T-helper 22 cell (primary cell): ENCODE results near the gene DEDD.

ENCODE experiments used
- DNase-seq: peaks from one replicate; pipeline ENCODE4 v3.0.0-alpha.2; 2020; ENCODE audit warnings: low read depth

The DEDD gene

DNA sequence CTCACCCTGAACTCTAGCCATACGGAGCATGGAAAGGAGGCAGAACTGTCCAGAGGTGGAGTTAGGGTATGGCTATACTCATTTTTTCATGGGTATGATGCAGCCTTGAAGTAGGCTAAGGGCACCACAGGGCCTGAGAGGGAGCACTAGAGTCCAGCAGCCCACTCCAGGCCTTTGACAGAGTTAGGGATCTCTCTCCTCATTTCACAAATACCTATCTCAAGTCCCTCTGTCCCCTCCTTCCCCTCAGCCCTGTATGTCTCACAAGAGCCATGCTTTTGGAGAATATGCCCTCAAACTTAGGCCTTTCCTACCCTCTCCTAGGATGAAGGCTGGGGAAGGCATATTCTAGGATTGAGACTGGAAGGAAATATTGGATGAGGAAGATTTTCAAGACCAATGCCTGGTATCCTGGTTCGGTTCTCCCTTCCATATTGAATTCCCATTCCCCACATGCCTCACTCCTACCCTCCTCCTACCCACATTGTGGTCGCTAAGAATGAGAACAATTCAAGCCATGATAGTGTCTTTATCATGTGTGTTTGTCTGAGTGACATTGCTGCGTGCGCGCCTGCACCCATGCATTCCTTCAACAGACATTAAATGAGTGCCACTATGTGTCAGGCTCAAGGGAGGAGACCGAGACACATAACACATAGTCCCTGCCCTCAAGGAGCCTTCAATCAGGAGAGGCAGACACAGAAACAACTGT is 40.5 kb downstream of the DEDD start:
- DNase-seq = no peak

DNA sequence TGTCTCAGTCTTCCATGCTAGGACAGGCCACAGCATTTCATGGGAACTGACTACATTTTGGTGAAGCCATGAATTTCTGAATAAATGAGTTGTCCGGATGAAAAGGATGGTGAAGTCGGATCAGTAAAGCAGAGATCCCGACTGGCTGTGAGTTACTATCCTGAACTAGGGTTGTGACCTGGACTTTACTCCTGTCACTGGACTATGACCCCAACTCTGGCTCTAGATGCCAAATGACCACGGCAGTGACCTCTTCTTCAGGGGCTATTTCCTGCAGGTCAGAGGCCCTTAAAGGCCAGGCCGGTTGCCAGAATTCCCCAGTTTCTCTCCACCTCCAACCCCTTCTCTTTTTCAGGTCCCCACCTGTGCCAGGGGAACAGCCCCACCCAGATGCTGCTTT is 41.4 kb downstream of the DEDD start:
- no peak for DNase-seq

DNA sequence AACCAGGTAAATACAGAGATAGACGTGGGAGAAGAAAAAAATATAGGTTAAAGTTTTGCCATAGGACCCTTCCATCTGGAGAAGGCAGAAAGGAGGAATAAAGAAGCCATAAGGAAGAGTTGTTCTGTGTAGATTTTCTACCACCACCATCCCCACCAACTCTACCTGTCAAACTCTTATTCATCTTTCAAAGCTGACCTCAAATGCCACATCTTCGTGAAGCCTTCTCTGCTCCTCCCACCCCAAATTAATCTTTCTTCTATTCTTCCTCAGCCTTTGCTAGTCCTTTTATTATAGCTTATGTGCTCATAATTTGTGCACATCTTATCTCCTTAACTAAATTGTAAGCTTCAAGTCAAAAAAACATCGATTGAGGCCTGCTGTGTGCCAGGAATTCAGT is 41.9 kb downstream of the DEDD start:
- DNase-seq = no peak

DNA sequence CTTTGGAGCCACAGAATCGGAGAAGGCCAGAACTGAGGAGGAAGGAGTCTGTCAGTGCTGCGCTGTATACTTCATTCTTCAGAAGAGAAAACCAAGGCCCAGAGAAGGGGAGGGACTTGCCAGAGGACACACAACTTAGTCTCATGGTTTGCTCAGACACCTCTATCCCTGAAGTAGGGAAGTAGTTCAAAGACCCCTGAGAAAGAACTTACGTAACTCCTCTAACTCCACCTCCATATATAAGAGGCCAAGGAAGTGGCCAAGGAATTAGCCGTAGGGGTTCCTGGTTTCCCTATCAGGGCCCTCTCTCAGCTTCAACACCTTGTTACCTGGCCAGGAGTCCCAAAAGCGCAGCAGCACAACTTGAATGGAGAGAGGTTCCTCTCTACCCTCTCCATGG is 42.5 kb downstream of the DEDD start:
- no peak for DNase-seq

DNA sequence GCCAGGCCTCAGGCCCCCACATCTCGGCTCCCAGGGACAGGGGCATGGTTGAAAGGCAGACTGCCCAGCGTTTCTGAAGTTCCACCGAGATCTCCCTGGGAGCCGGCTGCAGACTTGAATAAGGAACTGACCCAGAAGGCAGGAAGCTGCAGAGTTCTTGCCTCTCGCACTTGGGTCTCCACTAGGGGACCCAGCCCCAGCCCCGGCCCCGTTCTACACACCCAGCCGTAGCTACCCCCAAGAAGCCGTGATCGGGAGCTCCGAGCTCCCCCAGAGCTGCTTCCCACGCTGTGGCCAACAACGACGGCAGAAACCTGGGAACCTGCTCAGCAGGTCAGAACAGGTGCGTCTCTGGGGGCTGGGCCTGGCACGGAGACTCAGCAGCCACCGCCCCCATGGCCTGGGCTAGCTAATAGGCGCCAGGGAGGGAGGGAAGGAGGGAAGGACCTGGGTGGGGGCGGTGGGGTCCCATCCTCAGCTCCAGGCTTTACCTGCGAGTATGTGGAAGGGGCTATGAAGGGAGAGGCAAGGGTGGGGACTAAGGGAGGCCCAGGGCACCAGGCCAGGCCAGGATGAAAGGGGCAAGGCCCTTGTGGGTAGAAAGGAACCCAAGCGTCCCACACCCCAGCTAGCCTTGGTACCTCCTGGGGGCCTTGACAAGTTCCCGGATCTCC is 43.1 kb downstream of the DEDD start, which contains the start of gene NECTIN4:
Gene NECTIN4 (minus strand): TSS at position 308 of the 674 bp plus-strand sequence. CDS start 262 bp downstream, at position 46.
- DNase-seq = no peak

DNA sequence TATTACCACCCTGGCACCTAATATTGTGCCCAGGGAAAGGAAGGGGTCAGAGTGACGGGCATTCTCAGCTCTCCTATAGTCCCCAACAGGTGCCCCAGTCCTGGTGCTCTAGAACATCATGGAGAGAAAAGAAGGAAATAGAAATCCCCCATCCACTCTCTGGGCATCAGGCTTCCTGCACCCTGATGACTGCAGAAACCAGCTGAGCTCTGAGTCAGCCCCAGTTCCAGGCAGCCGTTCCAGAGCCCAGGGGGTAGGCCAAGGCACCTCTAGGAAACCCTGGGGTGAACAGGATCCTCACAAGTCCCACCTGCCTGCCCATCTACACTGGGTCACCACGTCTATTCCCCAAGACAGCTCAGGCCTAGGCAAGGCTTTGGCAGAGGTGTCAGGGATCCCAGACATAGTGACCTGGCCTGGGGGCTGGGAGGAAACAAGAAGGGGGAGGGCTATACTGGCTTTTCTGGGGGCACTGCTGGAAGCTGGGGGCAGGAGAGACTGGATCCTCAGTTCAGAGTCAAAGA is 43.8 kb downstream of the DEDD start:
- no peak for DNase-seq

DNA sequence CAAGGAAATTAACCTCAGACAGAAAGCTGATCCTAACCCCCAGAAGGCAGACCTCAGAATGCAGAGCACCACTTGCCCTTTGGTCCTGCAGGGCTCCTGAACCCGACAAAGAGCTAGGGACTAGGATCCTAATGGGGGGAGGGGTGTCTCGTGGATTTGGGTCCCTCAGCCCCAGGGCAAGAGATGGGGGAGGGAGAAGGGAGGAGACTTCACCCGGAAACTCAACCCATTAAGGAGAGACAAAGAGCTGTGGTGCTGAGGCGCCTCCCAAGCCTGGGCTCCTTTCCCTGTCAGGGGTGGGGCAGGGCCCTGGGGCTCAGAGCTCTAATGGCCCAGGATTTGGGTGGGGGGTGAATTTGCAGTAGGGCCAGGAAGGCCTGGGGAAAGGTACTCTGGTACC is 46.0 kb downstream of the DEDD start:
- DNase-seq = no peak

DNA sequence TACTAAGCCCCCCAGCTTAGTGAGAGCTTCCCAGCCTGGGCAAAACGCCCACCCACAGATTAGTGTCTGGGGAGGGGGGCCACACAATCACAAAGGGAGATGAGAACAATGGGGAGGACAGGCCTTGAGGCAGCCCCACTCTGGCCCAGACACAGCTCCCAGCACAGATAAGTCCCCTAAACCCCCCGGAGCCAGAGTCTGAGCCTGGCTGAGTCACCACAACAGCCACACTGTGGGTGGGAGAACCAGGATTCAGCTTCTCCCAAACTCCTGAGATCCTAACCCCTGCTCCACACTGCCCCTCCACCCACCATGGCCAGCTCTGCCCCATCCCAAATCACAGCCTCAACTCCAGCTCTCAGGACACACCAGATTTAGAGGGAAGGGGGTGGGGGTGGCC is 47.3 kb downstream of the DEDD start:
- DNase-seq = no peak

DNA sequence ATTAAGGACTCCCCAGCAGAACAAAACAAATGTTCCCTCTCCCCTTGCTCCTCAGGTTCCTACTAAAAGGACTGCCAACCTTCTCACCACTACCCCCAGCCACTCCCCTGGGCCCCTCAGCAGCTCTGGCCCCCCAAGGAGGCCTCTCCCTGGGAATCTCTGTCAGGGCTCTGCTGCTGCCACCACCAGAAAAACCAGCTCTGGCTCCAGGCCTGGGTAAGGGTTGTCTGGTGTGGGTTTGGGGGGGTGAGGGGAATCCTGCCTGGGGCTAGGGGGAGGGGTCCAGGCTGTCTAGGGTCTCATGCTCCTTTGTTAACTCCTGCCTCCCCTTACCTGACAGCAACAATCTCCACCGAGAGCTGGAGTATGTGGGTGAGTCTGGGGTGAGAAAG is 47.9 kb downstream of the DEDD start:
- no peak for DNase-seq

DNA sequence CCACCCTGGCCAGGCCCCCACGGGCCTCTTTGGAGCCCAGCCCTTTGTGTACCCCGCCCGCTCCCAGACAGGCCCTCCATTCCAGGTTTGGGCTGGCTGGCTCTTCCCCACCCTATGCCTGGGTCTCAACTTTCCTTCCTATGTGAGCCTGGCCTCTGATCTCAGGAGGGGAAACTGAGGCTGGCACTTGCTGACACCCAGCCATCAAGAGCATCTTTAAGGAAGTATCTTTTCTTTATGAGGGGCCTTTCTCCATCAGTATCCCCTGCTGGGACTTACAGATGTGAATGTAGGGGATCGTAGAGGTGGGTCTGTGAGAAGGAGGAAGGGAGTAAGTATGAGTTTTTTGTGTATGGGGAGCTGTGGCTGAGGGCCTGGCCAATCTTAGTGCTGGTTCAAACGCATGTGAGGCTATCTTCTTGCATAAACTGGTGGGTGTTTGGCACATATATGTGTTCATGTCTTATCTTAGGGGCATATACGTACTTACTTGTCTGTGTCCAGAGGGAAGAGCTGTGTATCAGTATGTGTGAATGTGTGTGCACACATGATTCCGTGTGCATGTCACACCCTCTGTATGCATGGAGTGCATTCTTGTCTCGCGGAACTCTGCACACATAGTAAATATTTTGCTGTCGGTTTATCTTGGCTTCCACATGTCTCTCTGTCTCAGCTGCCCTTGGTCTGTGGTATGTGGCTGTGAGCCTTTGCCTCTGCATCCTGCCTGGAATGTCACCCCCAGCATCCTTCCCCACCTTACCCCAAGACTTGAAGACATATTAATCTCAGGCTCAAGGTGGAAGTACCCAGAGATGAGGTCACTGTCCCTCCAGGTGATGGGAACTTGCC is 48.5 kb downstream of the DEDD start:
- no peak for DNase-seq

DNA sequence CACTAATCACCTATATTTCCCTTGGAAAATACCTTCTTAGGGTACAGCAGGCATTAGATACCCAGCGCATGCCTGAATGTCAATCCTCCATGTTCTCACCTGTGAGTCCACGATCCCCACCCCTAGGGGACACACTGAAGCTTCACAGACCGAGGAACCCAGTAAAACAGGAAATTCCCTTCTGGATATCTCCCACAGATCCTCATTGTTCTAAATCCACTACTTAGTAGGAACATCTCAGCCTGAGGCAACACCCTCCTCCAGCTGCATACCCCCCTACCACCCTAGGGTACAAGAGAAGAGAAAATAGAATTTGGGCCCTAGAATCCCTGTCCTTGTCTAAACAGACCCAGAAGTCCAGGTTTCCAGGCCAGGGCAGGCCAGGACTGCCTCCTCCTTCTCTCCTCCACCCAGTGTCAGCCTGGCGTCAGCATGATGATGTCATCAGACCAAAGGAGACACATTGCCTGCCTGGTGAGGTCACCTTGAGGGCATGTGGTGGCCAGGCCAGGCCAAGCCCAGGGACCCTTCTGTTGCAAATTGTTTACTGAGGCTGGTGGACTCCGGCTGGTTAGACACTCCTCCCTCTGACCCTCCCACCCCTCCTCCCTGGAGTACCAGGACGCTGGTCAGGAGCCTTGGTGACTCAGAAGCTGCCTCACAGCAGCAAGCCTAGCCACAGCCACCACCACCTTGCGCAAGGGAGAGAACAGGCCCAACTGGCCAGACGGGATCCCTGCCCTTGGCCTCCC is 49.3 kb downstream of the DEDD start:
- DNase-seq = no peak

DNA sequence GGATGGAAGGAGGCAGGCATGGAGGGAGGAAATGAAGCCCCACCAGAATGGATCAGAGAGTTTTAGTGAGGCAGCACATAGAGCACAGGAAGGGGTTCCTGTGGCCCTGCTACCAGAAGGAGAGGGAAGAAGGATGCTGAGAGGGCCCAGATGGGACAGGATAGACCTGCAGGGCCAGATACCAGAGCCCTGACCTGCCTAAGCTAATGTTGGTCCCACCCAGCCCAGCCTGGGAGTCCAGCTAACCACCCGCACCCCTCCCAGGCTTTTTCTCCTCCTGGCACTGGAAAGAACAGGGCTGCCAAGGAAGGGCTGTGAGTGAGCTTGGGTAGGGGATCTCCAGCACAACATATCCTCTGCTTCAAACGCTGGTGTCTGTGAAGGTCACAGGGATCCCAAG is 50.0 kb downstream of the DEDD start:
- no peak for DNase-seq

DNA sequence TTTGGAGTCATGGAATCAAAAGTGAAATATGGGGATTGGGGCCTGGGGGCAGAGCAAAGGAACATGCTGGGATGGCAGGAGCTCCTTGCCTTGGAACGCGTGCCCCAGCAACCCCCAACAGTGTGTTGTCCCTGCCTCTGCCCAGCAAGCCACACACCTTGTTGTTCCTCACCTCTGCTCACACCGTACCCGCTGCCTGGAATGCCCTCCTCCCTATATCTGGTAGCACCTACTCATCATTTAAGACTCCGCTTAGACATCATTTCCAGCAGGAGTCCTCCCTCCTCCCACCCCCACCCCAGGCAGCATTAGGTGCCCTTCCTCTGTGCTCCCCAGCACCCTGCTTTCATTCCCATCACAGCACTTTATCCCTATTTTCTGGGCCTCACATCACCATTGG is 50.9 kb downstream of the DEDD start:
- no peak for DNase-seq

DNA sequence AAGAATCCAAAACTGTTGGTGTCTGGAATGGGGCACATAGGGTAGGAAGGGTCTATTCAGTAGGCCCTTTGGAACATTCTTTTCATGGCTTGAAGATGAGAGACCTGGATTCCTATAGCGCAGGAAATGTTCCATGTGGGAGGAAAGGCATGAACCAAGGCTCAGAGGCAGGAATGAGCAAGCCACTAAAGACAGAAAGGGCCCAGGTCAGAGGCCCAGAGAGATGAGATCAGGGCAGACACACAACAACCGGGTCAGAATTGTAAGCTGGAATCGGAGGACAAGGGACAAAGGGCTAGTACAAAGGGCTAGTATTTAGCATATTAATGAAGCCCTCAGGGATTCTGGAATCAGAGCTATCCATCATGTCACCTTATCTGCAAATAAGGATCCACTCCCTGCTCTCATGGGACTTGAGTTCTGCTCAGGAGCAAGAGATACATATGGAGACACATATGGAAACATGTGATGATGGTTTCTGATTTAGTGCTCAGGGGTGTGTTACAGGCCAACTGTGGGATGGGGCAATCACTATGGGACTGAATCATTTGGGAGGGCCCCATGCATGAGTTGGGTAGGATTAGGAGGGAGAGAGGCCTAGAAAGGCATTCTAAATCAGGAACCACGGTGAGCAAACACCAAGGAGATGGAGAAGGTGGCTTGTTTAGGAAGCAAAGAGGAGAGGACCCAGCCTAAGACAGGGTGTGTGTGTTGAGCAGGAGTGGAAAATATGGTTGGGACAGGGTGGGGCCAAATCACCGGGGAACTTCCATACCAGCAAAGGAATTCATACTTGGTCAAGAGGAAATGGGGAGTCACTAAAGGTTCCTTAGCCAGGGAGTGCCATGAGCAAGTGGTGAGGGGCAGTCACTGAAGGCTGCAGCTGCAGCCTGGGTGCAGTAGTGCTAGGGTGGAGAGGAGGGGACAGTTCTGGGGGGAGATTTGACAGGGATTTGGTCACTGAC is 51.7 kb downstream of the DEDD start:
- no peak for DNase-seq

DNA sequence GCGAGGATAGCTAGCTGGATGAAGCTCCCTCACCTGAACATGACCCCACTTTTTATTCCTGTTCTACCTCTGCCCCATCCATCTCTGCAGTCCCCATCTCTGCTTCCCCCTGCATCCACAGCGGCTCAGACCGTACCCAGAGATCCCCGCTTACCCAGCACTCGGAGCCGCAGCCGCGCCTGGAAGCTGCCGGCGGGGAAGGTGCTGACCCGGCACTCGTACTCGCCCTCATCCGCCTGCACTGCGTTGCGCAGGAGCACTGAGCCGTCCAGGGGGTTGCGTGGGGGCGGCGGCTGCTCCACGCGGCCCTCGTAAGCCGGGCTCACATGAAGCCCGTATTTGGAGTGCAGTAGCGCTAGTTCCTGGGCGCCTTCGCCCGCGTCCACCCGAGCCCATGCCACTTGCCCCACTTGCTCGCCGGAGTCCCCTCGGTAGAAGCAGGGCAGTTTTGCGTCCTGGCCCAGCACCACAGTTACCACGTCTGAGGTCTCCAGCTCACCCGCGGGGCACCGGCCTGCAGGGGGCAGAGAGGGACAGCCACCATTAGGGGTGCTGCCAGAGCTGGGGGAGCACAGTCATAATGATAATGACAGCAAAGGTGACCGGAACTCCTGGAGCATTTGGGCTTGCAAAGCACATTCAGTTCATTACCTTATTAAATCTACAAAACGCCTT is 52.9 kb downstream of the DEDD start:
- DNase-seq = no peak

DNA sequence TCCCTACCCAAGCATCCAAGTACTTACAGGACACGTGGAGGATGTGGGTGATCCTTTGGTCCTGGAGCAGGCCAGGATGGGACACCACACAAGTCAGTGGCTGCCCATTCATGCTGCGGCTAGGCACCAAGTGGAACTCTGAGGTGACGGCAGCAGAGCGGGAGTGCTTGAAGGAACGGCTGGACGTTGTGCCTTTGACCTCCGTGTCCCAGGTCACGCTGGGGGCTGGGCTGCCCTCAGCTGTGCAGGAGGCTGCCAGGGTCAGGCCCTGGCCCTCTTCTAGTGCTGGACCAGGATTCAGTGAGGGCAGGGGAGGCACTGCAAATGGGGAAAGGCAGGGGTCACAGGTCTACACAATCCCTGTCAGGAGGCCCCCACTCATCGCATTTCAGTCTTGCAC is 55.0 kb downstream of the DEDD start:
- no peak for DNase-seq

DNA sequence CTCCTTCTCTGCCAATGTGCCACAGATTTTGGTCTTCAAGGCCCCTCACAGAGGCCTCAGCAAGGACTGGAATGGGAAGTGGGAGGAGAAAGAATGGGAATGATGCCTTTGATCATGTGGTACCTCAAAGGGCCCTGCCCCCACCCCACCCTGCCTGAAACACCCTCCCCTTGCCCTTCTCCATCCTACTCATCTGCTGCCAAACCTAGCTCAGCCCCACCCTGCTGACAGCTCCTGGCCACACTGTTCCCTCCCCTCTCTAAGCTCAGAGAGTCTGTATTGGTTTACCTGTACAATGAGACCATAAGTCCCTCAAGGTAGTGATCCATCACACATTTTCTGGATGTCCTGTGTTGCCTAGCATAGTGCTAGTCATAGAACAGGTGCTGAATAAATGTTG is 56.1 kb downstream of the DEDD start:
- DNase-seq = no peak

DNA sequence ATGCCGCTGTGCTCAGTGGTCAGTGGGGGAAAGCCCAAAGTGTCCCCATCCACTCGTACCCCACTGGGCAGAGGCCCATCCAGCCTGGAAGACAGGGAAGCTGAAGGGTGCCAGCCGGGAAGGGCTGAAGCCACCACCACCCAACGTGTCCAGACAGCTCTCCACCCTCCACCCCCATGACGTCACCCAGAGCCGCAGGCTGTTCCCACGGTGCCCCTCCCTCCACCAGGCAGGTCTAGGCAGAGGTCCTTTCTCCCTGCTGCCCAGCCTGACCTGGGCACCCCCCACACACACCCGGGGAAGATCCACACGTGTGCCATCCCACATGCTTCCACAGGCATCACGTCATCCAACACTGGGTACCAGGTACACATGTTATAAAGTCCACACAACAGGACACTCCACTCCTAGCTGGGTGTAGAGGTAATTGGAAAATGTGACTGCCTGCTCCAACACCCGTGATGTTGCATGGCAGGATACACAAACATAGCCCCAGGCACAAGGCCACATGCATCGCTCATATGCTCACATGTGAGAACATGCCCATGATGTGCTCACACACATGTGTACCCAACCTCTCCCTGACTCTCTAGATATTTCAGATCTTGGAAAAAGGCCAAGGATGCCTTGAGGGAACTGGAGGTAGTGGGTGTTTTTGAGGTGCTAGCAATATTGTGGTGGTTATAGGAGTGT is 57.6 kb downstream of the DEDD start:
- no peak for DNase-seq

DNA sequence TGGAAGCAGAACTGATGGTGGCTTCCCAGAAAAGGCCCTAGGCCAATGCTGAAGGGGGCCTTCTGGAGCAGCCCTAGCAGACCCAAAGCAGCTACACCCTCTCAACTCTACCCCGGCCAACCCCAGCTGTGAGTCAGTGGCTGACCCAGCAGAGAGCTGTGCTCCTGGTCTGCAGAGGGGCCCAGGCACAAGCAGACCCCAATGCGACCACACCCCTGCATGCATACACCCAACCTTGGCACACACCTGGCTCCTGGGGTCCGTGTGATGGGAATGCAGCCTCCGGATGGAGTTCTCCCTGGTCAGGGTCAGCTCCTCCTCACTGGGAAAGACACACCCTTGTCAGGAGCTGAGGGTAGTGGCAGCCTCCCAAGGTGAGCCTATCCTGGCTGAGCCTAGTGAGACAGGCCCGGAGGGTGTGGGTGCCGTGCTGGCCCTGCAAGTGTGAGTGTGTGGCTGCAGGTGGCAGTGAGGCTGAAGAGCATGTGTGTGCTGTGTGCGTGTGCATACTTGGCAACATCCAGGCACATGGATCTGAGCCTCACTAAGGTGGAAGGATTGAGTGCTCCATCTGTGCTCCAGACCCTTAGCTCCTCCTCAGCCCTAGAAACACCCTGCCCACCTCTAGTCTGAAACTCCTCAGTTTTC is 58.9 kb downstream of the DEDD start:
- DNase-seq = no peak
